Prostate gland (tissue), 2 donors: ENCODE data around the gene ZC2HC1B. TPM values are rescaled to one million over a fixed set of nuclear protein-coding genes. Genes with fewer than 3 reads are reported as not detected.

Source experiments
- DNase-seq: peaks from one replicate; pipeline ENCODE4 v3.0.0-alpha.2; 2019; ENCODE audit warnings: low spot score
- H3K27ac ChIP-seq, 2 donors: fragments of 200-600 bp; sonication (generic); 2 replicates each; pipeline ENCODE4 v1.5.1; 2017 to 2019
- H3K27me3 ChIP-seq: fragments of 200-600 bp; sonication (generic); replicated peaks from 2 replicates; pipeline ENCODE4 v1.5.1; 2019; ENCODE audit not compliant: insufficient read depth
- H3K36me3 ChIP-seq, 2 donors: fragments of 200-600 bp; sonication (generic); 1 replicate in 1 of 2; 2 replicates in 1 of 2; pipeline versions ENCODE4 v1.5.1 to v1.8.1; 2017 to 2019
- H3K4me1 ChIP-seq: fragments of 200-600 bp; sonication (generic); replicated peaks from 2 replicates; pipeline ENCODE4 v1.5.1; 2019
- H3K4me3 ChIP-seq, 2 donors: fragments of 200-600 bp; sonication (generic); 2 replicates each; pipeline ENCODE4 v1.5.1; 2017 to 2019
- H3K9me3 ChIP-seq: fragments of 200-600 bp; sonication (generic); 2 replicates; pipeline ENCODE4 v1.5.1; 2017
- POLR2A ChIP-seq: fragments of 450-650 bp; IDR thresholded peaks from one replicate; pipeline ENCODE4 v1.6.1; 2016; ENCODE audit warnings: antibody characterized with exemption, mild to moderate bottlenecking
- POLR2AphosphoS5 ChIP-seq: sonication (generic); formaldehyde crosslinking; IDR thresholded peaks from one replicate; pipeline ENCODE4 v1.6.1; 2017; ENCODE audit warnings: antibody characterized with exemption
- WGBS: methylation state at CpG from one replicate; pipeline ENCODE4 v1.1.5; 2018; 5-methylcytosine and 5-hydroxymethylcytosine counted together
- intact Hi-C: fragments of 100-400 bp; cut with DNase I; formaldehyde crosslinking; loops from one replicate; pipeline ENCODE4 v1.14.2; 2022
- total RNA-seq, 2 donors: library from RNA; depleted of rRNA; stranded (reverse); fragments of >200 nt; gene quantifications; one replicate each; pipeline ENCODE4 v1.1.0, GENCODE V29; 2016
- TF ChIP-seq, protein P1 (sequence below), 4 experiments: fragments of 200-600 bp in 2 of 4; fragments of 450-650 bp in 2 of 4; sonication (generic) in 2 of 4; IDR thresholded peaks; 1 replicate in 3 of 4; 2 replicates in 1 of 4; pipeline ENCODE4 v1.5.1; 2016 to 2019; ENCODE audit warnings: antibody characterized with exemption in 4 of 4, mild to moderate bottlenecking in 2 of 4, moderate library complexity in 2 of 4

The ZC2HC1B gene
- total RNA-seq, 2 donors from 2014 or later = 2.0 TPM; not detected in 1

GRCh38 chr6:143885116-143885515 is 20.8 kb downstream of the ZC2HC1B start:
- Histone ChIP-seq H3K9me3 (no peaks in the 10 kb centered on the region), H3K27me3 (no peaks in the 10 kb centered on the region), H3K36me3 (no peaks in the 10 kb centered on the region), H3K4me3 (no peak overlapping the region), H3K27ac (no peak overlapping the region), H3K4me1 (no peaks in the 10 kb centered on the region)
- DNase-seq = no peak
- TF ChIP-seq, protein P1, sequence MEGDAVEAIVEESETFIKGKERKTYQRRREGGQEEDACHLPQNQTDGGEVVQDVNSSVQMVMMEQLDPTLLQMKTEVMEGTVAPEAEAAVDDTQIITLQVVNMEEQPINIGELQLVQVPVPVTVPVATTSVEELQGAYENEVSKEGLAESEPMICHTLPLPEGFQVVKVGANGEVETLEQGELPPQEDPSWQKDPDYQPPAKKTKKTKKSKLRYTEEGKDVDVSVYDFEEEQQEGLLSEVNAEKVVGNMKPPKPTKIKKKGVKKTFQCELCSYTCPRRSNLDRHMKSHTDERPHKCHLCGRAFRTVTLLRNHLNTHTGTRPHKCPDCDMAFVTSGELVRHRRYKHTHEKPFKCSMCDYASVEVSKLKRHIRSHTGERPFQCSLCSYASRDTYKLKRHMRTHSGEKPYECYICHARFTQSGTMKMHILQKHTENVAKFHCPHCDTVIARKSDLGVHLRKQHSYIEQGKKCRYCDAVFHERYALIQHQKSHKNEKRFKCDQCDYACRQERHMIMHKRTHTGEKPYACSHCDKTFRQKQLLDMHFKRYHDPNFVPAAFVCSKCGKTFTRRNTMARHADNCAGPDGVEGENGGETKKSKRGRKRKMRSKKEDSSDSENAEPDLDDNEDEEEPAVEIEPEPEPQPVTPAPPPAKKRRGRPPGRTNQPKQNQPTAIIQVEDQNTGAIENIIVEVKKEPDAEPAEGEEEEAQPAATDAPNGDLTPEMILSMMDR (IDR thresholded peaks at IDR 0.05) = no peak
- TF ChIP-seq POLR2A = no peak
- intact Hi-C loops = no loop called here
- WGBS = 100% methylated on average over 1 of the region's 1 CpG

- Histone ChIP-seq H3K27me3 (no peaks in the 10 kb centered on the region), H3K27ac (no peak overlapping the region), H3K9me3 (no peaks in the 10 kb centered on the region), H3K4me1 (no peaks in the 10 kb centered on the region), H3K36me3 (no peaks in the 10 kb centered on the region), H3K4me3 (no peak overlapping the region)
- DNase-seq = no peak
- 85% methylated on average over 1 of the region's 1 CpG for WGBS
- no peak for TF ChIP-seq POLR2A
- TF ChIP-seq, protein P1 (IDR thresholded peaks at IDR 0.05) = no peak
- intact Hi-C loops = no loop called here
Measured at GRCh38 chr6:143894655-143895054, 30.4 kb downstream of the ZC2HC1B start.

- TF ChIP-seq, protein P1 (IDR thresholded peaks at IDR 0.05) = no peak
- TF ChIP-seq POLR2AphosphoS5 = peak; percentile 61
- WGBS = 58% methylated on average over 3 of the region's 3 CpGs
- Histone ChIP-seq H3K27me3 (no peaks in the 10 kb centered on the region), H3K27ac (peak overlapping the region; percentile 40 to 60), H3K4me1 (no peaks in the 10 kb centered on the region), H3K4me3 (no peak overlapping the region), H3K9me3 (no peaks in the 10 kb centered on the region), H3K36me3 (no peaks in the 10 kb centered on the region)
- intact Hi-C loops = no loop called here
- peak; percentile 72 for DNase-seq
Measured at GRCh38 chr6:143896126-143896860, 32.0 kb downstream of the ZC2HC1B start.

DNA sequence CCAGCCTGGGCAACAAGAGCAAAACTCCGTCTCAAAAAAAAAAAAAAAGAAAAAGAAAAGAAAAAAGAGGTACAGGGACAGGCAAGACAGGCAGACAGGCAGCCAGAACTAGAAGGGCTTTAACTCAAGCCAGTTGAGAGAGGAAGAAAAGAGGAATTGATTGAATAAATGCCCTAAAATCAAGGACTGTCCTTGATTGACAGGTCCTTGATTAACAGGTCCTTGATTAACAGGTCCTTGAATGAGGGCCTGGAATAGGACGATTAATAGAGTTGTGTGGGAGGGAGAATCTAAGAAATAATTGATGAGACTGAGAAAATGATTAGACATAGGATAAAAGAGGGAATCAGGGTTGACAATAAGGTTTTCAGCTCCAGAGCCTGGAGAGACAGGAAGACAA is 36.1 kb downstream of the ZC2HC1B start:
- Histone ChIP-seq H3K4me1 (no peaks in the 10 kb centered on the region), H3K4me3 (no peak overlapping the region), H3K27me3 (no peaks in the 10 kb centered on the region), H3K9me3 (no peaks in the 10 kb centered on the region), H3K27ac (no peak overlapping the region), H3K36me3 (no peaks in the 10 kb centered on the region)
- intact Hi-C loops = no loop called here
- TF ChIP-seq, protein P1 (IDR thresholded peaks at IDR 0.05) = no peak
- TF ChIP-seq POLR2AphosphoS5 (no peak), POLR2A (no peak)
- WGBS = 80% methylated on average over 2 of the region's 2 CpGs
- DNase-seq = no peak
